Activated CD4-positive, alpha-beta T cell treated with anti-CD3 and anti-CD28 coated beads, Interleukin-2, amount 50 U/mL, for 48 hours (primary cell): ENCODE data around the gene NGF.
"Not testable (repeated sequence)": the region's sequence is repeated elsewhere in the genome, so short reads cannot be mapped to it uniquely, and the experiment has no call there.

Experiments
- DNase-seq, 2 experiments: peaks; one replicate each; pipeline ENCODE4 v3.0.0-alpha.2; 2020

The NGF gene

GRCh38 chr1:115332813-115333608, 5.0 kb downstream of the NGF start:
- DNase-seq, result no peak

- DNase-seq, result no peak
Measured at GRCh38 chr1:115331558-115332331, 6.3 kb downstream of the NGF start.

- DNase-seq, result no peak
Measured at GRCh38 chr1:115330480-115331013, 7.5 kb downstream of the NGF start.

- no peak for DNase-seq
Measured at GRCh38 chr1:115329965-115330364, 8.1 kb downstream of the NGF start.

- no peak for DNase-seq
Measured at GRCh38 chr1:115327270-115327669, 10.8 kb downstream of the NGF start.

- no peak for DNase-seq
Measured at GRCh38 chr1:115326419-115326818, 11.6 kb downstream of the NGF start.

GRCh38 chr1:115325874-115326273, 12.2 kb downstream of the NGF start:
- no peak for DNase-seq

- DNase-seq, result no peak
Measured at GRCh38 chr1:115324649-115325420, 13.2 kb downstream of the NGF start.

- no peak for DNase-seq
Measured at GRCh38 chr1:115323366-115324004, 14.6 kb downstream of the NGF start.

GRCh38 chr1:115322631-115323030, 15.4 kb downstream of the NGF start:
- DNase-seq, result no peak

GRCh38 chr1:115320377-115320776, 17.7 kb downstream of the NGF start:
- no peak for DNase-seq

- no peak for DNase-seq
Measured at GRCh38 chr1:115319706-115320105, 18.3 kb downstream of the NGF start.

- DNase-seq, result no peak
Measured at GRCh38 chr1:115317101-115318012, 20.7 kb downstream of the NGF start.

GRCh38 chr1:115314765-115315164, 23.3 kb downstream of the NGF start:
- no peak for DNase-seq

- DNase-seq, result no peak
Measured at GRCh38 chr1:115314092-115314491, 24.0 kb downstream of the NGF start.

GRCh38 chr1:115313182-115313581, 24.9 kb downstream of the NGF start:
- no peak for DNase-seq

- DNase-seq, result no peak
Measured at GRCh38 chr1:115312742-115313141, 25.3 kb downstream of the NGF start.

- no peak for DNase-seq
Measured at GRCh38 chr1:115311474-115311989, 26.5 kb downstream of the NGF start.

- DNase-seq, result no peak
Measured at GRCh38 chr1:115310581-115311473, 27.2 kb downstream of the NGF start.

- DNase-seq, result not testable (repeated sequence)
Measured at GRCh38 chr1:115309504-115309903, 28.5 kb downstream of the NGF start.
